GM19463 (cell line): ENCODE measurements around the gene LRIG2.
A peak's percentile ranks its signal among the peaks of the same experiment; 100 is the strongest.
"Not testable (repeated sequence)": the region's sequence is repeated elsewhere in the genome, so short reads cannot be mapped to it uniquely, and the experiment has no call there.

Experiments
- ATAC-seq: cut with Tn5 transposase; IDR thresholded peaks from one replicate; pipeline ENCODE4 v1.9.1; 2021; ENCODE audit warnings: mild to moderate bottlenecking, moderate library complexity; ENCODE audit not compliant: unreplicated experiment

Gene LRIG2

DNA sequence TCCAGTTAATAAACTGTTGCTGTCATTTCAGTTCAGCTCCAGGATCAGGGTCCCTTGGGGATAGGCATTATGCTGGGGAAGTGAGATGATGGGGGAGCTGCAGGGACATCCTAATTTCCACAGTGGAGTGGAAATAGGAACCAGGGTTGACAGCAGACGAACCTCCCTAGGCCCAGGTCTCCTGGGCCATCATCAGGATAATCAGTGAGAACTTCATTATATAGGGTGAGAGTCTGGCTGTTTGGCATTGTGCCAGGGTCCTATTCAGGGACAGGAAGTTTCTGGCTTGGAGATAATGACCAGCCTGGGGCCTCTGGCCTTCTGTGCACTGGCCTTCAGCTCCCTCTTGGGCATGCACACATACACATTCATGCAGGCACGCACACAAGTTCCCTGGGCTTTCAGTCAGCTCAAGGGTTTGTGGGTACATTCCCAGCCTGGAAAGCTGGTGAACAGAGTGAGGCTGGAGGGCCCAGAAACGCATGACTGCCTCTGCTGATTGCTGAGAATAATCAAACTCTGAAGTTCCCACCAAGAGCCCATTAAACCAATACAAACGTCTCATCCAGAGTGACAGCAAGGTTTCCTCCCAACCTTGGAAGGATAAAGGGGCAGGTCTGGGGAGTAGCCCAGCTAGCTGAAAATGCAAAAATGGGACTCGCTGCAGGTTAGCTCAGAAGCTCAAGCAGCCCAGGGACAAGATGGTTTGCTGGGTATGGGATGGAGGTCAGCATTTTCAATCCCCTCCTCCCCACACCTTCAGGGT lies 13.9 kb upstream of the LRIG2 start:
- no peak for ATAC-seq

- not testable (repeated sequence) for ATAC-seq
Measured at GRCh38 chr1:113063456-113063855, 9.5 kb upstream of the LRIG2 start.

DNA sequence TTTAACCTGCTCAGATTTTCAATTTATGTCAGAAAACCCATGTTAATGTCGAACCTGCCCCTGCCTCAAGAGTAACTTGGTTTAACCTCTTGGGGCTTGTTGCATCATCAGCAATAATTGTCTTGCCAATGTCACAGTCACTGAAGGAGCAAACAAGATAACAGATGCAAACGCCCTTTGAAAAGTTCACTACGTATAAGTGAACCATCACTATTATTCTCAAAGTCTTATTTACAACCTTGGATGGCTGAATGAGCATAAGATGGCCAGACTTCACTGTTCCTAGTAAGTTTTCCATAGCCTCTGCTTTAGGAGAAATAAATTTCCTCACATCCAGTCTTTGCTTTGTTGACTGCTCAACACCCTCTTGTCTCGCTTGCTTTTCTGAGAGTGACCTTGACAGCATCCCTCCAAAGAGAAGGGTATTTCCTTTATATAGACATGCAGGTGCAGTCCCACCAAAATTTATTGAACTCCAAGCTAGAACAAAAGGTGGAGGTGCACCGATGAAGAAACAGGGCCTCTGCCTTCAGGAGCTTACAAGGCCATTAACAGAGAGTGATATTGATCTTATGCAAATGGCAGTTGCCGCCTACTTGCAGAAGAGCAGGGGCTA lies 749 bp upstream of the LRIG2 start:
- ATAC-seq: no peak

GRCh38 chr1:113073479-113073950 lies 517 bp downstream of the LRIG2 start:
- ATAC-seq: peak; percentile 10

DNA sequence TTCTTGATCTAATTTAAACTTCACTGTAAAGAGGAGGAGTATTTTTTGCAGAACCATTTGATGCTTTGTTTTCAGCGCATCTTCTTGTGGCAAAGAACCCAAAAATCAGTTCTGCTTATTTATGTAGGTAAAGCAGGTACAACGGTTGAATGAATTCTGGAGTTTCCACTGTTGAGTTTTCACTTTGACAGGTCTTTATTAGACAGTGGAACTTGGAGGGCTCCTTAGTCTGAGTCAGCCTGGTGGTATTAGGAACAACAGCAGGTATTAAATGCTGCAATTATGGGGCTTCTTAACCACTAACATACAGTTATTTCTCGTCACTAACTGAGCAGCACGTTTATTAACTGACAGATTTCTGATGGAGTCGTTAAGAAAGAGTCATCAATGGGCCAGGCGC lies 1.2 kb downstream of the LRIG2 start:
- ATAC-seq: no peak

GRCh38 chr1:113077978-113078377 lies 5.0 kb downstream of the LRIG2 start:
- not testable (repeated sequence) for ATAC-seq

GRCh38 chr1:113086541-113086940 lies 13.5 kb downstream of the LRIG2 start:
- no peak for ATAC-seq

GRCh38 chr1:113088972-113089371 lies 16.0 kb downstream of the LRIG2 start:
- no peak for ATAC-seq

GRCh38 chr1:113090051-113090450 lies 17.1 kb downstream of the LRIG2 start:
- no peak for ATAC-seq

GRCh38 chr1:113091988-113092594 lies 19.1 kb downstream of the LRIG2 start:
- no peak for ATAC-seq

DNA sequence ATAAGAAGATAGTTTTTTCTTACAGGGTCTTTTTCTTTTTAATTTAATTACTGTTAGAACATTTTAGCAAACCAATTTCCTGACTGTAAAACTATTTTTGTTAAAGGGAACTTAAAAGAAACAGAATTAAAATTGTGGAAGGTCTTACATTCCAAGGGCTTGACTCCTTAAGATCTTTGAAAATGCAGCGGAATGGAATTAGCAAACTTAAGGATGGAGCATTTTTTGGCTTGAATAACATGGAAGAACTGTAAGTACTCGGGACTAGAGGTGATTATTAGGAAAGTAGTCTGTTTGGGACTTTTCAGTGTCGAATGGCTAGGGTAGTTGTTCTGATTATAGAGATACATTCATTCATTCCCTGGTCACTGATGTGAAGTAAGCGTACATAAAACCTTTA lies 21.5 kb downstream of the LRIG2 start:
- ATAC-seq: no peak

- no peak for ATAC-seq
Measured at GRCh38 chr1:113095790-113096455, 22.9 kb downstream of the LRIG2 start.

DNA sequence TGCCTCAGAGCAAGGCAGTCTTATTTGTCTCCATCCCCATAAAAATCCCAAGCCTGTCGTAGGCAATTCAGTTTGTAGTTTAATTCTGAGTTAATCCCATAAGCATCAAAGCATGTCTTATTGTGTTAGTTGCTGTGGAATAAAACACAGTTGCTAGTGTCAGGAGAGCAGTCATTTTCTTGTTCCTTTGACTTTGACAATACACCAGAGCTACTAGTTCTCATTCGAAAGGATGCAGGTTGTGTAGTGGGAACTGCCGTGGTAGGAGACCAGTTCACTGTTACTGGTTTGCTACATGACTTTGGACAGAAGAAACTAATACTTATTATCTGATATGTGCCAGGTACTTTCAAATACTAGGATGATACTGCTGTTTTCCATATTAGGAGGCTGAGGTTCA lies 23.5 kb downstream of the LRIG2 start:
- ATAC-seq: no peak

- no peak for ATAC-seq
Measured at GRCh38 chr1:113101588-113101987, 28.6 kb downstream of the LRIG2 start.

- ATAC-seq: no peak
Measured at GRCh38 chr1:113103048-113103447, 30.1 kb downstream of the LRIG2 start.

DNA sequence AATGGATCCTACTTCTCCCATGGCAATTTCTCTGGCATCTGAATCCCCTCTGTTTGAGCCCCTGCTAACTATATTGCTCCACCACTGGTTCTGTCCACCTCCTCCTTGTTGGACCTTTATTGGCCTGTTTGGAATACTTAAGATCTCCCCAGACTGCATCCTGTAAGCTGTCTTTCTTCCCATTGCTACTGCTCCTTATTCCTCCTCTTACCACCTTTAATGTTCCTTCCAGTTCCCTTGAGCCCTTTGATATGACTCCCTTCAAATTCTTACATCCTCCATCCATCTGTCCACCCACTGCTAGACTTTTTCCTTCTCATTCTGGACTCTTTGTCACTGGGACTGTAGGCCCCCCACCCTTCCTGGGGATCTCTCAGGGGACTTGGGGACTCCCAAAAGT lies 31.0 kb downstream of the LRIG2 start:
- no peak for ATAC-seq

DNA sequence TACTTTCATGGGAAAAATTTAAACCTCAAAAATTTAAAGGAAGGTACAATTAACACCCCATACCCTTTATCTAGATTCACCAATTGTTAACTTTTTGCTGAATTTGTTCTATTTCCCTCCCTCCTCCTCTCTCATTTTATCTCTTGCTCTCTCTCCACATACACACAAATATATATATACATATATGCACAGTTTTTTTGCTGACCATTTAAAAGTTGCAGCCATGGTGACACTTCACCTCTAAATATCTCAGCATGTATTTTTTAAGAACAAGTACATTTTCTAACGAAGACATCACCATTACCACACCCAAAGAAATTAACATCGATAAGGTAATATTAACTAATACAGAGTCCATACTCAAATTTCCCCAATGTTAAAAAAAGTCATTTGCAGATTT lies 33.9 kb downstream of the LRIG2 start:
- ATAC-seq: no peak

- ATAC-seq: no peak
Measured at GRCh38 chr1:113109908-113110554, 37.0 kb downstream of the LRIG2 start.

GRCh38 chr1:113118266-113118665 lies 45.3 kb downstream of the LRIG2 start:
- ATAC-seq: no peak

DNA sequence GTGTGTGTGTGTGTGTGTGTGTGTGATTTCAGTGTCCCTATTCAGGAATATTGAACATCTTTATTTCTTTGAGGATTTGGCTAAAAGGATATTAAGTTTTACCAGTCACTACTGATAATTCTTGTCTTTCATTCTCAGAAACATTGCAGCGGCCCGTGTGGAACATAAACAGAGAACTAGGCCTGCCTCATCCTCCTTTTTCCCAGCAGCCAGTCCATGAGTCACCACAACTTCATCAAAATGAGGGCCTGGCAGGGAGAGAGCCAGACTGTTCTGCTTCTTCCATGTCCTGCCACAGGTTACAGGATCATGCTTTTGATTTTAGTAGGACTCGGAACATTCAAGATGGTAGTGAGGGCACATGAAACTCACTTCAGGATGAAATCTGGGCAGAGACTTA lies 50.7 kb downstream of the LRIG2 start:
- no peak for ATAC-seq

- ATAC-seq: no peak
Measured at GRCh38 chr1:113124366-113124765, 51.4 kb downstream of the LRIG2 start.
